Esophagus muscularis mucosa (tissue), 4 donors: Measurements from ENCODE around the gene TTF1. TPM values are rescaled to one million over a fixed set of nuclear protein-coding genes. Genes with fewer than 3 reads are reported as not detected.

Experiments
- DNase-seq: peaks from one replicate; pipeline ENCODE4 v3.0.0-alpha.2; 2017; ENCODE audit errors: extremely low spot score
- H3K27ac ChIP-seq, 4 donors: fragments of 200-600 bp; sonication (generic); replicated peaks in 1 of 4; 1 replicate in 3 of 4; 2 replicates in 1 of 4; pipeline ENCODE4 v1.5.1; 2016 to 2019; ENCODE audit warnings: mild to moderate bottlenecking in 1 of 4
- H3K27me3 ChIP-seq, 4 donors: fragments of 200-600 bp; sonication (generic); one replicate each; pipeline versions ENCODE4 v1.5.1 to v1.6.0; 2016 to 2019
- H3K36me3 ChIP-seq, 4 donors: fragments of 200-600 bp; sonication (generic); one replicate each; pipeline ENCODE4 v1.5.1; 2016 to 2019
- H3K4me1 ChIP-seq, 4 donors: fragments of 200-600 bp; sonication (generic); one replicate each; pipeline ENCODE4 v1.5.1; 2016 to 2019
- H3K4me3 ChIP-seq, 4 donors: fragments of 200-600 bp; sonication (generic); 1 replicate in 2 of 4; 2 replicates in 2 of 4; pipeline ENCODE4 v1.5.1; 2016 to 2019; ENCODE audit warnings: mild to moderate bottlenecking in 4 of 4, moderate library complexity in 1 of 4
- H3K9me3 ChIP-seq, 4 donors: fragments of 200-600 bp; sonication (generic); 1 replicate in 3 of 4; 2 replicates in 1 of 4; pipeline ENCODE4 v1.5.1; 2016 to 2019
- CTCF ChIP-seq, 3 experiments: fragments of 200-600 bp in 2 of 3; fragments of 450-650 bp in 1 of 3; sonication (generic) in 2 of 3; IDR thresholded peaks; one replicate each; pipeline ENCODE4 v1.5.1; 2017 to 2019; ENCODE audit warnings: antibody characterized with exemption in 3 of 3, mild to moderate bottlenecking in 2 of 3, moderate library complexity in 1 of 3
- EP300 ChIP-seq: sonication (generic); formaldehyde crosslinking; IDR thresholded peaks from one replicate; pipeline ENCODE4 v1.6.1; 2017; ENCODE audit warnings: antibody characterized with exemption
- POLR2A ChIP-seq: fragments of 450-650 bp; IDR thresholded peaks from one replicate; pipeline ENCODE4 v1.6.1; 2017; ENCODE audit warnings: antibody characterized with exemption, moderate library complexity, mild to moderate bottlenecking, low read depth
- POLR2AphosphoS5 ChIP-seq, 2 donors: sonication (generic); formaldehyde crosslinking; IDR thresholded peaks; one replicate each; pipeline ENCODE4 v1.6.1; 2017; ENCODE audit warnings: antibody characterized with exemption in 2 of 2
- WGBS: methylation state at CpG from one replicate; pipeline ENCODE4 v1.1.5; 2018; 5-methylcytosine and 5-hydroxymethylcytosine counted together
- intact Hi-C: fragments of 100-400 bp; cut with DNase I; formaldehyde crosslinking; loops from one replicate; pipeline ENCODE4 v1.15.1; 2023
- total RNA-seq, 4 donors: library from RNA; depleted of rRNA; stranded (reverse); fragments of >200 nt; gene quantifications; one replicate each; pipeline versions ENCODE4 v1.1.0 to v1.2.1, GENCODE V29; 2016

The TTF1 gene
- total RNA-seq, 4 donors from 2014 or later, result 9.6 to 17.2 (median 12.8) TPM

GRCh38 chr9:132415181-132415580 lies 8.5 kb upstream of the TTF1 start:
- H3K9me3 ChIP-seq, result no peaks in the 10 kb centered on the region
- no peaks in the 10 kb centered on the region for H3K36me3 ChIP-seq
- H3K27me3 ChIP-seq, result peaks cover 0 to 100% (median 31%) of the 10 kb centered on the region in 4 donors
- H3K4me1 ChIP-seq, result peaks cover 12 to 13% (median 13%) of the 10 kb centered on the region in 4 donors
- no peak for DNase-seq
- intact Hi-C loops, result loop anchor here (10.0 kb wide), 1 partner anchor 390 kb away; no protein-coding TSS in a partner anchor
- no peak overlapping the region for H3K27ac ChIP-seq
- TF ChIP-seq POLR2A (no peak), POLR2AphosphoS5 (IDR thresholded peaks at IDR 0.05) (no peak), CTCF (IDR thresholded peaks at IDR 0.05) (no peak), EP300 (no peak)
- no peak overlapping the region for H3K4me3 ChIP-seq
- WGBS, result 40% methylated on average over 12 of the region's 12 CpGs

- TF ChIP-seq POLR2AphosphoS5 (IDR thresholded peaks at IDR 0.05) (no peak), POLR2A (no peak), EP300 (no peak), CTCF (IDR thresholded peaks at IDR 0.05) (no peak)
- intact Hi-C loops, result loop anchor here (10.0 kb wide), 1 partner anchor 390 kb away; no protein-coding TSS in a partner anchor
- Histone ChIP-seq H3K9me3 (no peaks in the 10 kb centered on the region), H3K27me3 (peaks cover 0 to 100% (median 34%) of the 10 kb centered on the region in 4 donors), H3K27ac (no peak overlapping the region), H3K4me1 (peaks cover 17 to 18% (median 17%) of the 10 kb centered on the region in 4 donors), H3K4me3 (no peak overlapping the region), H3K36me3 (no peaks in the 10 kb centered on the region)
- 72% methylated on average over 7 of the region's 7 CpGs for WGBS
- no peak for DNase-seq
Observed at GRCh38 chr9:132414731-132415130, 8.1 kb upstream of the TTF1 start.

- Histone ChIP-seq H3K4me3 (no peak overlapping the region), H3K4me1 (peaks cover 21 to 25% (median 22%) of the 10 kb centered on the region in 4 donors), H3K9me3 (no peaks in the 10 kb centered on the region), H3K27ac (no peak overlapping the region), H3K36me3 (no peaks in the 10 kb centered on the region), H3K27me3 (peaks cover 0 to 98% (median 37%) of the 10 kb centered on the region in 4 donors)
- intact Hi-C loops, result loop anchor here (10.0 kb wide), 1 partner anchor 391 kb away; no protein-coding TSS in a partner anchor
- no peak for TF ChIP-seq POLR2A
- no peak for TF ChIP-seq CTCF (IDR thresholded peaks at IDR 0.05)
- TF ChIP-seq EP300, result no peak
- no peak for TF ChIP-seq POLR2AphosphoS5 (IDR thresholded peaks at IDR 0.05)
- WGBS, result 57% methylated on average over 5 of the region's 5 CpGs
- no peak for DNase-seq
Observed at GRCh38 chr9:132413926-132414325, 7.3 kb upstream of the TTF1 start.

- TF ChIP-seq POLR2A (no peak), POLR2AphosphoS5 (IDR thresholded peaks at IDR 0.05) (no peak), CTCF (IDR thresholded peaks at IDR 0.05) (peak; percentile 9 to 38 (median 26)), EP300 (no peak)
- intact Hi-C loops, result loop anchor here (10.0 kb wide), 1 partner anchor 393 kb away; no protein-coding TSS in a partner anchor
- DNase-seq, result no peak
- Histone ChIP-seq H3K27ac (no peak overlapping the region), H3K36me3 (no peaks in the 10 kb centered on the region), H3K27me3 (peaks cover 0 to 79% (median 37%) of the 10 kb centered on the region in 4 donors), H3K9me3 (no peaks in the 10 kb centered on the region), H3K4me3 (no peak overlapping the region), H3K4me1 (peaks cover 23 to 27% (median 25%) of the 10 kb centered on the region in 4 donors)
- WGBS, result 12% methylated on average over 8 of the region's 8 CpGs
Observed at GRCh38 chr9:132412089-132412488, 5.4 kb upstream of the TTF1 start.
